Measurements from ENCODE around the gene NT5C.

GRCh38 chr17:75130059-75130631 lies 1.4 kb downstream of the NT5C start:
- TF ChIP-seq ELF4 (IDR thresholded peaks at IDR 0.05) (no peak), CTBP1 (IDR thresholded peaks at IDR 0.05; ENCODE audit: borderline replicate concordance) (no peak), SP1 (IDR thresholded peaks at IDR 0.05) (no peak), TARDBP (IDR thresholded peaks at IDR 0.05) (no peak), PKNOX1 (IDR thresholded peaks at IDR 0.05) (no peak), HDGF (IDR thresholded peaks at IDR 0.05; ENCODE audit: borderline replicate concordance) (no peak), L3MBTL2 (conservative IDR thresholded peaks at IDR 0.05) (no peak), NFRKB (IDR thresholded peaks at IDR 0.05) (no peak), FOXA1 (IDR thresholded peaks at IDR 0.05) (no peak), LEF1 (IDR thresholded peaks at IDR 0.05; ENCODE audit: borderline replicate concordance) (no peak), BHLHE40 (IDR thresholded peaks at IDR 0.05; ENCODE audit: borderline replicate concordance) (no peak)

Measured in HEK293T (cell line).